Measurements from ENCODE around the gene KLF13.

- no peak for TF ChIP-seq CTCF (conservative IDR thresholded peaks at IDR 0.05; ENCODE audit: low read depth, low read length)
- no peak for TF ChIP-seq EZH2 (IDR thresholded peaks at IDR 0.05; ENCODE audit: borderline replicate concordance, low read depth, low read length, poor library complexity, severe bottlenecking)
Observed at GRCh38 chr15:31375772-31376171, 49.1 kb downstream of the KLF13 start.
